ENCODE data around the gene ZBTB48.

- TF ChIP-seq CTCF (IDR thresholded peaks at IDR 0.05) (no peak), POLR2A (IDR thresholded peaks at IDR 0.05) (no peak)
These were observed 45.9 kb downstream of the ZBTB48 start for GRCh38 chr1:6625584-6626149.

All from lower leg skin (tissue), 3 donors.